HepG2 (cell line): ENCODE data around the gene DAB2IP. TPM values are rescaled to one million over a fixed set of nuclear protein-coding genes. Genes with fewer than 3 reads are reported as not detected.

Experiments used
- ATAC-seq: fragments of 200-7000 bp; cut with Tn5 transposase; 3 replicates; pipeline ENCODE4 v1.9.1; 2020; ENCODE audit warnings: mild to moderate bottlenecking, moderate library complexity
- BruUV-seq: library from RNA; stranded (reverse); fragments of 400-500 nt; replicated peaks from 2 replicates; lab custom pipeline; 2021; lab: Mats Ljungman, UMichigan
- CTCF ChIA-PET: fragments of 300-600 bp; formaldehyde crosslinking; extraction: SDS; loops from one replicate; lab custom pipeline; 2021; ENCODE audit warnings: low total read pairs, inconsistent platforms, low intra/inter-chr PET ratio; lab: Yijun Ruan, JAX
- POLR2A ChIA-PET: fragments of 350-600 bp; sonication (Branson Sonifier 250); formaldehyde crosslinking; loops from one replicate; lab custom pipeline; 2020; ENCODE audit warnings: antibody characterized with exemption, inconsistent platforms; lab: Yijun Ruan, JAX
- DNase-seq: peaks from one replicate; pipeline ENCODE4 v3.0.0-alpha.2; 2015; ENCODE audit warnings: low spot score
- FAIRE-seq: peaks from 3 replicates; lab custom pipeline; 2011; peaks lifted over from hg19 to GRCh38; lab: Jason Lieb, UNC
- H2AFZ ChIP-seq: one replicate; pipeline ENCODE4 v1.6.1; 2011; ENCODE audit warnings: low read length, inconsistent platforms
- H3K27ac ChIP-seq: fragments of 300-600 bp; 3 replicates; pipeline ENCODE4 v1.8.0; 2011; ENCODE audit warnings: mixed run types, mild to moderate bottlenecking, mixed read lengths, low read length, inconsistent platforms; ENCODE audit not compliant: insufficient read depth; ENCODE audit errors: extremely low read length
- H3K27me3 ChIP-seq, 2 experiments: fragments of 200-600 bp in 1 of 2; 2 replicates in 1 of 2; 3 replicates in 1 of 2; pipeline versions ENCODE4 v1.6.0 to v1.8.0; 2011; ENCODE audit warnings: low read length in 2 of 2, mild to moderate bottlenecking in 2 of 2, moderate library complexity in 2 of 2, inconsistent platforms in 1 of 2; ENCODE audit not compliant: insufficient read depth in 2 of 2, control insufficient read depth in 1 of 2
- H3K36me3 ChIP-seq, 2 experiments: fragments of 200-600 bp in 1 of 2; replicated peaks in 1 of 2; 2 replicates in 1 of 2; 3 replicates in 1 of 2; pipeline versions ENCODE4 v1.5.1 to v1.8.0; 2011; ENCODE audit warnings: low read length in 2 of 2, inconsistent platforms in 1 of 2; ENCODE audit not compliant: insufficient read depth in 2 of 2, control insufficient read depth in 1 of 2
- H3K4me1 ChIP-seq: 2 replicates; pipeline ENCODE4 v1.5.1; 2012; ENCODE audit warnings: low read length, inconsistent platforms; ENCODE audit not compliant: insufficient read depth
- H3K4me2 ChIP-seq: 2 replicates; pipeline ENCODE4 v1.6.0; 2011; ENCODE audit warnings: low read depth, low read length, inconsistent platforms
- H3K4me3 ChIP-seq, 3 experiments: fragments of 200-600 bp in 1 of 3; sonication (generic), shearing (Covaris generic) in 1 of 3; replicated peaks in 1 of 3; 2 replicates each; pipeline ENCODE4 v1.5.1; 2011 to 2016; ENCODE audit warnings: low read length in 3 of 3, inconsistent platforms in 2 of 3, low read depth in 2 of 3, mild to moderate bottlenecking in 2 of 3, control low read depth in 1 of 3, mixed read lengths in 1 of 3; ENCODE audit not compliant: insufficient read depth in 1 of 3
- H3K79me2 ChIP-seq: one replicate; pipeline ENCODE4 v1.6.1; 2011; ENCODE audit warnings: low read length, inconsistent platforms; ENCODE audit not compliant: insufficient read depth
- H3K9ac ChIP-seq: 2 replicates; pipeline ENCODE4 v1.6.0; 2011; ENCODE audit warnings: mild to moderate bottlenecking, low read depth, low read length, inconsistent platforms; ENCODE audit not compliant: insufficient read depth
- H3K9me3 ChIP-seq: 2 replicates; pipeline ENCODE4 v1.5.1; 2012; ENCODE audit warnings: mild to moderate bottlenecking, low read length
- H4K20me1 ChIP-seq: 2 replicates; pipeline ENCODE4 v1.6.0; 2011; ENCODE audit warnings: inconsistent platforms, mild to moderate bottlenecking, low read length, moderate library complexity; ENCODE audit not compliant: insufficient read depth
- DNMT3B ChIP-seq: conservative IDR thresholded peaks from 2 replicates; pipeline ENCODE4 v1.6.1; 2016; ENCODE audit warnings: missing biosample characterization, control low read depth
- GATAD1 ChIP-seq: IDR thresholded peaks from 2 replicates; pipeline ENCODE4 v1.6.1; 2016; ENCODE audit warnings: missing genetic modification reagents, missing compliant biosample characterization
- MZF1 ChIP-seq: sonication (generic); formaldehyde crosslinking; IDR thresholded peaks from 2 replicates; pipeline ENCODE4 v1.8.1; 2023; ENCODE audit warnings: mild to moderate bottlenecking, missing genetic modification reagents, borderline replicate concordance
- PHF8 ChIP-seq: sonication (generic); formaldehyde crosslinking; IDR thresholded peaks from 2 replicates; pipeline ENCODE4 v1.5.0; 2020; ENCODE audit warnings: missing genetic modification reagents
- SIN3A ChIP-seq: IDR thresholded peaks from 2 replicates; pipeline ENCODE4 v1.6.1; 2011; ENCODE audit warnings: low read depth, mild to moderate bottlenecking, control low read depth, low read length, borderline replicate concordance
- SP4 ChIP-seq: sonication (generic); formaldehyde crosslinking; IDR thresholded peaks from 2 replicates; pipeline ENCODE4 v1.8.1; 2023; ENCODE audit warnings: mild to moderate bottlenecking, missing genetic modification reagents
- TIGD3 ChIP-seq: sonication (generic); formaldehyde crosslinking; IDR thresholded peaks from 2 replicates; pipeline ENCODE4 v1.5.1; 2020; ENCODE audit warnings: mild to moderate bottlenecking, missing genetic modification reagents, borderline replicate concordance
- ZFP62 ChIP-seq: sonication (generic); formaldehyde crosslinking; IDR thresholded peaks from 2 replicates; pipeline ENCODE4 v1.4.0; 2020; ENCODE audit warnings: missing genetic modification reagents
- ZNF224 ChIP-seq: sonication (generic); formaldehyde crosslinking; IDR thresholded peaks from 2 replicates; pipeline ENCODE4 v1.5.0; 2020; ENCODE audit warnings: mild to moderate bottlenecking, missing genetic modification reagents
- ZNF674 ChIP-seq: sonication (generic); formaldehyde crosslinking; IDR thresholded peaks from 2 replicates; pipeline ENCODE4 v1.5.0; 2020; ENCODE audit warnings: low read depth, mild to moderate bottlenecking, missing genetic modification reagents
- ZNF878 ChIP-seq: sonication (generic); formaldehyde crosslinking; IDR thresholded peaks from 2 replicates; pipeline ENCODE4 v1.8.1; 2023; ENCODE audit warnings: mild to moderate bottlenecking, missing genetic modification reagents, moderate library complexity
- WGBS: methylation state at CpG from one replicate; pipeline ENCODE4 v1.1.6; 2017; ENCODE audit warnings: low lambda C conversion rate; 5-methylcytosine and 5-hydroxymethylcytosine counted together
- in situ Hi-C: cut with HindIII; loops from 2 replicates; pipeline ENCODE4 v1.10.0; 2017; ENCODE audit warnings: low pct_unique_long_range_greater_than_20kb; ENCODE audit not compliant: extremely low pct_ligation_motif_present
- intact Hi-C: fragments of 100-400 bp; cut with micrococcal nuclease; formaldehyde crosslinking; loops from one replicate; pipeline ENCODE4 v1.10.0; 2022; ENCODE audit not compliant: unreplicated experiment
- polyA plus RNA-seq, 8 experiments: library from polyadenylated mRNA; depleted of rRNA in 3 of 8; stranded (reverse) in 7 of 8; unstranded in 1 of 8; fragments of >200 nt; fragmentation: Illumina TruSeq in 4 of 8; extraction: Trizol in 4 of 8; gene quantifications; 2 replicates each; pipeline versions ENCODE4 v1.2.1 to v1.2.3, GENCODE V29; 2011 to 2016; ENCODE audit warnings: low read depth in 4 of 8, missing spikeins in 1 of 8, mixed read lengths in 1 of 8; ENCODE audit not compliant: insufficient read depth in 1 of 8
- total RNA-seq, 5 experiments: library from RNA; depleted of rRNA; stranded (reverse); fragments of >200 nt; fragmentation: Illumina TruSeq; extraction: Trizol; gene quantifications; 2 replicates each; pipeline ENCODE4 v1.2.3, GENCODE V29; 2016; ENCODE audit warnings: low read depth in 1 of 5
- TF ChIP-seq, protein P1 (sequence below): sonication (generic); formaldehyde crosslinking; conservative IDR thresholded peaks from 2 replicates; pipeline ENCODE4 v1.4.0; 2020; ENCODE audit warnings: mild to moderate bottlenecking, missing genetic modification reagents, moderate library complexity
- TF ChIP-seq, protein P2 (sequence below): sonication (generic); formaldehyde crosslinking; IDR thresholded peaks from 2 replicates; pipeline ENCODE4 v1.4.0; 2020; ENCODE audit warnings: missing genetic modification reagents, borderline replicate concordance

The DAB2IP gene
- total and polyA plus RNA-seq, 2 of the 13 experiments (the other 11 are each of a cell fraction or from before 2014, with no cell fraction given), result 25.3 to 37.9 TPM

DNA sequence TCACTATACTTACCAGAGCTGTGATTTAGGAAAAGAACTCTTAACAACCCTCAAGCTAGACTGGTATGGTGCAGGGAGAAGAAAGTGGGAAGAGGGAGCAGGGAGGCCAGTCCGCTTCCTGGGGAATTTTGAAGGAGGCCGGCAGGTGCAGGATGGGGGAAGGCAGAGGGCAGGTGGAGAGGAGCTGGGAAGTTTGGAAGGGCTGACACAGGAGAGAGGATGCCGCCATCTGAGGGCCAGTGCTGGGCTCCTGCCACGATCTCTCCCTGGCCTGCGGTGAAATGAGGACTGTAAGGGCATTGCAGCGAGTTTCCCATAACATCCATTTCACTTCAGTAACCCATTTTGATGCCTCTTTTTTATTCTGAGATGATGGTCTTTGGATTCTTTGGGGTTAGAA, 8.9 kb downstream of the DAB2IP start:
- H3K79me2 ChIP-seq, result no peaks in the 10 kb centered on the region
- POLR2A ChIA-PET, result no interaction called here
- in situ Hi-C loops (no loop called here), intact Hi-C loops (no loop called here)
- ATAC-seq (no peak), DNase-seq (no peak), FAIRE-seq (no peak)
- TF ChIP-seq, protein P1, sequence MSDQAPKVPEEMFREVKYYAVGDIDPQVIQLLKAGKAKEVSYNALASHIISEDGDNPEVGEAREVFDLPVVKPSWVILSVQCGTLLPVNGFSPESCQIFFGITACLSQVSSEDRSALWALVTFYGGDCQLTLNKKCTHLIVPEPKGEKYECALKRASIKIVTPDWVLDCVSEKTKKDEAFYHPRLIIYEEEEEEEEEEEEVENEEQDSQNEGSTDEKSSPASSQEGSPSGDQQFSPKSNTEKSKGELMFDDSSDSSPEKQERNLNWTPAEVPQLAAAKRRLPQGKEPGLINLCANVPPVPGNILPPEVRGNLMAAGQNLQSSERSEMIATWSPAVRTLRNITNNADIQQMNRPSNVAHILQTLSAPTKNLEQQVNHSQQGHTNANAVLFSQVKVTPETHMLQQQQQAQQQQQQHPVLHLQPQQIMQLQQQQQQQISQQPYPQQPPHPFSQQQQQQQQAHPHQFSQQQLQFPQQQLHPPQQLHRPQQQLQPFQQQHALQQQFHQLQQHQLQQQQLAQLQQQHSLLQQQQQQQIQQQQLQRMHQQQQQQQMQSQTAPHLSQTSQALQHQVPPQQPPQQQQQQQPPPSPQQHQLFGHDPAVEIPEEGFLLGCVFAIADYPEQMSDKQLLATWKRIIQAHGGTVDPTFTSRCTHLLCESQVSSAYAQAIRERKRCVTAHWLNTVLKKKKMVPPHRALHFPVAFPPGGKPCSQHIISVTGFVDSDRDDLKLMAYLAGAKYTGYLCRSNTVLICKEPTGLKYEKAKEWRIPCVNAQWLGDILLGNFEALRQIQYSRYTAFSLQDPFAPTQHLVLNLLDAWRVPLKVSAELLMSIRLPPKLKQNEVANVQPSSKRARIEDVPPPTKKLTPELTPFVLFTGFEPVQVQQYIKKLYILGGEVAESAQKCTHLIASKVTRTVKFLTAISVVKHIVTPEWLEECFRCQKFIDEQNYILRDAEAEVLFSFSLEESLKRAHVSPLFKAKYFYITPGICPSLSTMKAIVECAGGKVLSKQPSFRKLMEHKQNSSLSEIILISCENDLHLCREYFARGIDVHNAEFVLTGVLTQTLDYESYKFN (CRISPR knock-in tag), result no peak
- no peak for TF ChIP-seq GATAD1 (CRISPR knock-in tag)
- TF ChIP-seq ZNF674 (CRISPR knock-in tag), result no peak
- TF ChIP-seq ZNF878, result no peak
- TF ChIP-seq SP4 (CRISPR knock-in tag), result no peak
- TF ChIP-seq DNMT3B (CRISPR knock-in tag), result no peak
- no peak for TF ChIP-seq TIGD3 (CRISPR knock-in tag)
- no peak for TF ChIP-seq ZFP62
- no peak for TF ChIP-seq ZNF224
- no peak for TF ChIP-seq SIN3A
- TF ChIP-seq MZF1, result no peak
- no peak for TF ChIP-seq PHF8 (CRISPR knock-in tag)
- TF ChIP-seq, protein P2, sequence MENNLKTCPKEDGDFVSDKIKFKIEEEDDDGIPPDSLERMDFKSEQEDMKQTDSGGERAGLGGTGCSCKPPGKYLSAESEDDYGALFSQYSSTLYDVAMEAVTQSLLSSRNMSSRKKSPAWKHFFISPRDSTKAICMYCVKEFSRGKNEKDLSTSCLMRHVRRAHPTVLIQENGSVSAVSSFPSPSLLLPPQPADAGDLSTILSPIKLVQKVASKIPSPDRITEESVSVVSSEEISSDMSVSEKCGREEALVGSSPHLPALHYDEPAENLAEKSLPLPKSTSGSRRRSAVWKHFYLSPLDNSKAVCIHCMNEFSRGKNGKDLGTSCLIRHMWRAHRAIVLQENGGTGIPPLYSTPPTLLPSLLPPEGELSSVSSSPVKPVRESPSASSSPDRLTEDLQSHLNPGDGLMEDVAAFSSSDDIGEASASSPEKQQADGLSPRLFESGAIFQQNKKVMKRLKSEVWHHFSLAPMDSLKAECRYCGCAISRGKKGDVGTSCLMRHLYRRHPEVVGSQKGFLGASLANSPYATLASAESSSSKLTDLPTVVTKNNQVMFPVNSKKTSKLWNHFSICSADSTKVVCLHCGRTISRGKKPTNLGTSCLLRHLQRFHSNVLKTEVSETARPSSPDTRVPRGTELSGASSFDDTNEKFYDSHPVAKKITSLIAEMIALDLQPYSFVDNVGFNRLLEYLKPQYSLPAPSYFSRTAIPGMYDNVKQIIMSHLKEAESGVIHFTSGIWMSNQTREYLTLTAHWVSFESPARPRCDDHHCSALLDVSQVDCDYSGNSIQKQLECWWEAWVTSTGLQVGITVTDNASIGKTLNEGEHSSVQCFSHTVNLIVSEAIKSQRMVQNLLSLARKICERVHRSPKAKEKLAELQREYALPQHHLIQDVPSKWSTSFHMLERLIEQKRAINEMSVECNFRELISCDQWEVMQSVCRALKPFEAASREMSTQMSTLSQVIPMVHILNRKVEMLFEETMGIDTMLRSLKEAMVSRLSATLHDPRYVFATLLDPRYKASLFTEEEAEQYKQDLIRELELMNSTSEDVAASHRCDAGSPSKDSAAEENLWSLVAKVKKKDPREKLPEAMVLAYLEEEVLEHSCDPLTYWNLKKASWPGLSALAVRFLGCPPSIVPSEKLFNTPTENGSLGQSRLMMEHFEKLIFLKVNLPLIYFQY, result no peak
- H3K4me1 ChIP-seq, result no peaks in the 10 kb centered on the region
- 85% methylated on average over 6 of the region's 6 CpGs for WGBS
- no peaks in the 10 kb centered on the region for H3K27me3 ChIP-seq
- H4K20me1 ChIP-seq, result no peaks in the 10 kb centered on the region
- BruUV-seq, result no TSS peak
- no peaks in the 10 kb centered on the region for H3K9me3 ChIP-seq
- H3K4me3 ChIP-seq, result no peak overlapping the region
- no peak overlapping the region for H3K9ac ChIP-seq
- no peak overlapping the region for H3K27ac ChIP-seq
- H3K4me2 ChIP-seq, result no peak overlapping the region
- H2AFZ ChIP-seq, result no peak overlapping the region
- CTCF ChIA-PET, result no interaction called here
- H3K36me3 ChIP-seq, result no peaks in the 10 kb centered on the region
